HEK293 (cell line): Measurements from ENCODE around the gene FOXF2.

Experiments
- FEZF1 ChIP-seq: fragments of 450-650 bp; formaldehyde crosslinking; IDR thresholded peaks from 2 replicates; pipeline ENCODE4 v1.5.1; 2016; ENCODE audit warnings: missing biosample characterization, missing genetic modification characterization
- KLF16 ChIP-seq: fragments of 450-650 bp; formaldehyde crosslinking; IDR thresholded peaks from 2 replicates; pipeline ENCODE4 v1.5.1; 2017; ENCODE audit warnings: missing biosample characterization, missing genetic modification characterization
- OSR2 ChIP-seq: fragments of 450-650 bp; formaldehyde crosslinking; IDR thresholded peaks from 2 replicates; pipeline ENCODE4 v1.5.1; 2016; ENCODE audit warnings: missing biosample characterization, missing genetic modification characterization
- PRDM4 ChIP-seq: fragments of 450-650 bp; formaldehyde crosslinking; IDR thresholded peaks from 2 replicates; pipeline ENCODE4 v1.5.1; 2017; ENCODE audit warnings: missing biosample characterization, missing genetic modification characterization
- REPIN1 ChIP-seq: fragments of 450-650 bp; formaldehyde crosslinking; IDR thresholded peaks from 2 replicates; pipeline ENCODE4 v1.5.1; 2017; ENCODE audit warnings: missing biosample characterization, missing genetic modification characterization, low read depth
- SETDB1 ChIP-seq: IDR thresholded peaks from one replicate; pipeline ENCODE4 v1.6.1; 2017; ENCODE audit warnings: mild to moderate bottlenecking, low read length, moderate library complexity, mixed read lengths; ENCODE audit not compliant: insufficient read length
- SP2 ChIP-seq: fragments of 450-650 bp; formaldehyde crosslinking; IDR thresholded peaks from 2 replicates; pipeline ENCODE4 v1.5.1; 2016; ENCODE audit warnings: missing biosample characterization, missing genetic modification characterization
- SP3 ChIP-seq: fragments of 450-650 bp; formaldehyde crosslinking; IDR thresholded peaks from 2 replicates; pipeline ENCODE4 v1.5.1; 2016; ENCODE audit warnings: missing biosample characterization, missing genetic modification characterization
- ZBTB1 ChIP-seq: fragments of 450-650 bp; formaldehyde crosslinking; IDR thresholded peaks from 2 replicates; pipeline ENCODE4 v1.5.1; 2016; ENCODE audit warnings: missing biosample characterization, missing genetic modification characterization
- ZBTB20 ChIP-seq: fragments of 450-650 bp; formaldehyde crosslinking; IDR thresholded peaks from 2 replicates; pipeline ENCODE4 v1.5.1; 2016; ENCODE audit warnings: missing biosample characterization, missing genetic modification characterization
- ZNF280D ChIP-seq: fragments of 450-650 bp; formaldehyde crosslinking; IDR thresholded peaks from 2 replicates; pipeline ENCODE4 v1.5.1; 2016; ENCODE audit warnings: missing biosample characterization, missing genetic modification characterization
- ZNF335 ChIP-seq: fragments of 450-650 bp; formaldehyde crosslinking; conservative IDR thresholded peaks from 2 replicates; pipeline ENCODE4 v1.5.1; 2016; ENCODE audit warnings: missing biosample characterization, missing genetic modification characterization
- ZNF433 ChIP-seq: fragments of 450-650 bp; formaldehyde crosslinking; IDR thresholded peaks from 2 replicates; pipeline ENCODE4 v1.5.1; 2016; ENCODE audit warnings: missing biosample characterization, missing genetic modification characterization, low read depth
- ZNF521 ChIP-seq: fragments of 450-650 bp; formaldehyde crosslinking; IDR thresholded peaks from 2 replicates; pipeline ENCODE4 v1.5.1; 2017; ENCODE audit warnings: missing biosample characterization, mild to moderate bottlenecking, missing genetic modification characterization
- ZNF548 ChIP-seq: fragments of 450-650 bp; formaldehyde crosslinking; IDR thresholded peaks from 2 replicates; pipeline ENCODE4 v1.5.1; 2016; ENCODE audit warnings: missing biosample characterization, missing genetic modification characterization
- ZNF561 ChIP-seq: fragments of 450-650 bp; IDR thresholded peaks from 2 replicates; pipeline ENCODE4 v1.5.1; 2018; ENCODE audit warnings: missing biosample characterization, missing genetic modification characterization, borderline replicate concordance
- ZNF600 ChIP-seq: fragments of 450-650 bp; formaldehyde crosslinking; IDR thresholded peaks from 2 replicates; pipeline ENCODE4 v1.5.1; 2016; ENCODE audit warnings: missing biosample characterization, missing genetic modification characterization
- ZNF610 ChIP-seq: fragments of 450-650 bp; formaldehyde crosslinking; IDR thresholded peaks from 2 replicates; pipeline ENCODE4 v1.5.1; 2016; ENCODE audit warnings: missing biosample characterization, missing genetic modification characterization, borderline replicate concordance
- ZNF623 ChIP-seq: fragments of 450-650 bp; formaldehyde crosslinking; IDR thresholded peaks from 2 replicates; pipeline ENCODE4 v1.5.1; 2016; ENCODE audit warnings: missing biosample characterization, missing genetic modification characterization
- ZNF692 ChIP-seq: fragments of 450-650 bp; formaldehyde crosslinking; IDR thresholded peaks from 2 replicates; pipeline ENCODE4 v1.5.1; 2016; ENCODE audit warnings: missing biosample characterization, missing genetic modification characterization
- ZSCAN30 ChIP-seq: fragments of 450-650 bp; IDR thresholded peaks from 2 replicates; pipeline ENCODE4 v1.5.1; 2018; ENCODE audit warnings: missing biosample characterization, mild to moderate bottlenecking, missing genetic modification characterization, moderate library complexity
- TF ChIP-seq, protein P1 (sequence below): fragments of 450-650 bp; formaldehyde crosslinking; conservative IDR thresholded peaks from 2 replicates; pipeline ENCODE4 v1.5.1; 2016; ENCODE audit warnings: low read depth, missing biosample characterization, missing genetic modification characterization
- TF ChIP-seq, protein P2 (sequence below): fragments of 450-650 bp; formaldehyde crosslinking; IDR thresholded peaks from 2 replicates; pipeline ENCODE4 v1.5.1; 2016; ENCODE audit warnings: missing biosample characterization, missing genetic modification characterization
- TF ChIP-seq, protein P3 (sequence below): fragments of 450-650 bp; formaldehyde crosslinking; IDR thresholded peaks from 2 replicates; pipeline ENCODE4 v1.5.1; 2017; ENCODE audit warnings: missing biosample characterization, mild to moderate bottlenecking, missing genetic modification characterization, moderate library complexity

Gene FOXF2

DNA sequence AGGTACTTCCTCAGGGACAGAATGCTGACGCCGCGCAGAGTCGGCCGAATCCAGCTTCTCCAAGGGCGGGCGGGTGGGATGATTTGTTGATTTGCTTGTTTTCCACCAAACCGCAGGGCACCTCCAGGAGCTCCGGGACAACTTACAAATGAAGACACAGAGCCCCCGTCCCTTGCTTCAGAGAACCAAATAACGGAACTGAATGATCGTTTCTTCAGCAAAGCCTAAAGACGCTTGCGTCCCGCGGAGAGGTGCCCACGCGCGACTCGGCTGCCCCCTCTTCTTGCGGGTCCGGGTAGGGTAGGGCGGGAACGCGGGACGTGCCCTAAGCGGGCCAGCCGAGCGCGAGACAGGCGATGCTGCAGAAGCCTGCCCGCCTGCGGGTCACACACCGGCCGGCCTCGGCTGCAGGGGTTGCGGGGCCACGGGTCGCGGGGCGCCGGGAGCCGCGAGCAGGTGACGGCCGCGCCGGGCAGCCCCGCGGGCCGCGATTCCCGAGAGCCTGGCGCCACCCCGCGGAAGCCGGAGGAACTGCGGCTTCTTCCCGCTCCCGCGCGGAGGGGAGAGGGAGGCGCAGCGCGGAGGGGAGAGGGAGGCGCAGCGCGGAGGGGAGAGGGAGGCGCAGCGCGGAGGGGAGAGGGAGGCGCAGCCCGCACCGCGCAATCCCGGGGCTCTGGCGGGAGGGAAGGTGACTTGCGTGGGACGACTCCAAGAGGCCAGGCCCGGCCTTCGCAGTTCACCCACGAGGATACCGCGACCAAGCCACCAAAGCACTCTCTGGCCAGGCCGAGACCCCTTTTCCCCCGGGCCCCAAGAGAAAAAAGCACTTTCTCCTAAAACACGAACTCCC, 7.7 kb upstream of the FOXF2 start (continued):
- TF ChIP-seq, protein P1, sequence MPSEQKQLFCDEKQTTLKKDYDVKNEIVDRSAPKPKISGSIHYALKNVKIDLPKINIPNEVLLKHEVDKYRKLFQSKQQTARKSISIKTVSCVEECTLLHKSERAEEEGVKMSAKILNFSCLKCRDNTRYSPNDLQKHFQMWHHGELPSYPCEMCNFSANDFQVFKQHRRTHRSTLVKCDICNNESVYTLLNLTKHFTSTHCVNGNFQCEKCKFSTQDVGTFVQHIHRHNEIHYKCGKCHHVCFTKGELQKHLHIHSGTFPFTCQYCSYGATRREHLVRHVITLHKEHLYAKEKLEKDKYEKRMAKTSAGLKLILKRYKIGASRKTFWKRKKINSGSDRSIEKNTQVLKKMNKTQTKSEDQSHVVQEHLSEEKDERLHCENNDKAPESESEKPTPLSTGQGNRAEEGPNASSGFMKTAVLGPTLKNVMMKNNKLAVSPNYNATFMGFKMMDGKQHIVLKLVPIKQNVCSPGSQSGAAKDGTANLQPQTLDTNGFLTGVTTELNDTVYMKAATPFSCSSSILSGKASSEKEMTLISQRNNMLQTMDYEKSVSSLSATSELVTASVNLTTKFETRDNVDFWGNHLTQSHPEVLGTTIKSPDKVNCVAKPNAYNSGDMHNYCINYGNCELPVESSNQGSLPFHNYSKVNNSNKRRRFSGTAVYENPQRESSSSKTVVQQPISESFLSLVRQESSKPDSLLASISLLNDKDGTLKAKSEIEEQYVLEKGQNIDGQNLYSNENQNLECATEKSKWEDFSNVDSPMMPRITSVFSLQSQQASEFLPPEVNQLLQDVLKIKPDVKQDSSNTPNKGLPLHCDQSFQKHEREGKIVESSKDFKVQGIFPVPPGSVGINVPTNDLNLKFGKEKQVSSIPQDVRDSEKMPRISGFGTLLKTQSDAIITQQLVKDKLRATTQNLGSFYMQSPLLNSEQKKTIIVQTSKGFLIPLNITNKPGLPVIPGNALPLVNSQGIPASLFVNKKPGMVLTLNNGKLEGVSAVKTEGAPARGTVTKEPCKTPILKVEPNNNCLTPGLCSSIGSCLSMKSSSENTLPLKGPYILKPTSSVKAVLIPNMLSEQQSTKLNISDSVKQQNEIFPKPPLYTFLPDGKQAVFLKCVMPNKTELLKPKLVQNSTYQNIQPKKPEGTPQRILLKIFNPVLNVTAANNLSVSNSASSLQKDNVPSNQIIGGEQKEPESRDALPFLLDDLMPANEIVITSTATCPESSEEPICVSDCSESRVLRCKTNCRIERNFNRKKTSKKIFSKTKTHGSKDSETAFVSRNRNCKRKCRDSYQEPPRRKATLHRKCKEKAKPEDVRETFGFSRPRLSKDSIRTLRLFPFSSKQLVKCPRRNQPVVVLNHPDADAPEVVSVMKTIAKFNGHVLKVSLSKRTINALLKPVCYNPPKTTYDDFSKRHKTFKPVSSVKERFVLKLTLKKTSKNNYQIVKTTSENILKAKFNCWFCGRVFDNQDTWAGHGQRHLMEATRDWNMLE (tag by site-specific recombination): no peak
- TF ChIP-seq SP2 (tag by site-specific recombination) (no peak), ZNF623 (tag by site-specific recombination) (no peak), ZNF610 (peak; percentile 34; the same call in 1 of the 2 replicates), ZNF600 (tag by site-specific recombination) (peak; percentile 76), ZNF521 (tag by site-specific recombination) (no peak), ZNF561 (0 out of 2 replicates have a peak, but pooled peaks have one; percentile 22), KLF16 (tag by site-specific recombination) (no peak), ZBTB1 (no peak), ZNF335 (tag by site-specific recombination) (0 out of 2 replicates have a peak, but pooled peaks have one; percentile 38), ZBTB20 (tag by site-specific recombination) (peak; percentile 75; the same call in 1 of the 2 replicates), SETDB1 (no peak), REPIN1 (tag by site-specific recombination) (no peak), FEZF1 (tag by site-specific recombination) (no peak), ZNF548 (tag by site-specific recombination) (no peak), ZNF280D (tag by site-specific recombination) (no peak), ZSCAN30 (0 out of 2 replicates have a peak, but pooled peaks have one; percentile 23), SP3 (tag by site-specific recombination) (peak; percentile 53), ZNF692 (tag by site-specific recombination) (peak; percentile 54), OSR2 (tag by site-specific recombination) (no peak), ZNF433 (tag by site-specific recombination) (no peak), PRDM4 (tag by site-specific recombination) (0 out of 2 replicates have a peak, but pooled peaks have one; percentile 20)
- TF ChIP-seq, protein P2, sequence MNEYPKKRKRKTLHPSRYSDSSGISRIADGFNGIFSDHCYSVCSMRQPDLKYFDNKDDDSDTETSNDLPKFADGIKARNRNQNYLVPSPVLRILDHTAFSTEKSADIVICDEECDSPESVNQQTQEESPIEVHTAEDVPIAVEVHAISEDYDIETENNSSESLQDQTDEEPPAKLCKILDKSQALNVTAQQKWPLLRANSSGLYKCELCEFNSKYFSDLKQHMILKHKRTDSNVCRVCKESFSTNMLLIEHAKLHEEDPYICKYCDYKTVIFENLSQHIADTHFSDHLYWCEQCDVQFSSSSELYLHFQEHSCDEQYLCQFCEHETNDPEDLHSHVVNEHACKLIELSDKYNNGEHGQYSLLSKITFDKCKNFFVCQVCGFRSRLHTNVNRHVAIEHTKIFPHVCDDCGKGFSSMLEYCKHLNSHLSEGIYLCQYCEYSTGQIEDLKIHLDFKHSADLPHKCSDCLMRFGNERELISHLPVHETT (tag by site-specific recombination): no peak
- TF ChIP-seq, protein P3, sequence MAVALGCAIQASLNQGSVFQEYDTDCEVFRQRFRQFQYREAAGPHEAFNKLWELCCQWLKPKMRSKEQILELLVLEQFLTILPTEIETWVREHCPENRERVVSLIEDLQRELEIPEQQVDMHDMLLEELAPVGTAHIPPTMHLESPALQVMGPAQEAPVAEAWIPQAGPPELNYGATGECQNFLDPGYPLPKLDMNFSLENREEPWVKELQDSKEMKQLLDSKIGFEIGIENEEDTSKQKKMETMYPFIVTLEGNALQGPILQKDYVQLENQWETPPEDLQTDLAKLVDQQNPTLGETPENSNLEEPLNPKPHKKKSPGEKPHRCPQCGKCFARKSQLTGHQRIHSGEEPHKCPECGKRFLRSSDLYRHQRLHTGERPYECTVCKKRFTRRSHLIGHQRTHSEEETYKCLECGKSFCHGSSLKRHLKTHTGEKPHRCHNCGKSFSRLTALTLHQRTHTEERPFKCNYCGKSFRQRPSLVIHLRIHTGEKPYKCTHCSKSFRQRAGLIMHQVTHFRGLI (tag by site-specific recombination): peak; percentile 73
